ENCODE measurements around the gene POLA1. TPM values are rescaled to one million over a fixed set of nuclear protein-coding genes. Genes with fewer than 3 reads are reported as not detected.

Gene POLA1
- total and polyA plus RNA-seq, 4 donors = 8.8 to 30.8 (median 14.9) TPM

- Histone ChIP-seq H3K4me1 (ENCODE audit: control insufficient read depth, insufficient read depth, low read length) (no peaks in the 10 kb centered on the region), H3K9me3 (ENCODE audit: control insufficient read depth, insufficient read depth, low read length) (no peaks in the 10 kb centered on the region), H3K4me3 (ENCODE audit: low read depth, low read length) (no peak overlapping the region), H3K27ac (ENCODE audit: low read depth, low read length) (no peak overlapping the region), H3K36me3 (ENCODE audit: control insufficient read depth, insufficient read depth, low read length) (no peaks in the 10 kb centered on the region), H3K27me3 (ENCODE audit: control insufficient read depth, insufficient read depth, low read length) (peaks cover 6% of the 10 kb centered on the region)
- WGBS (ENCODE audit: insufficient coverage) = no CpG with 5 or more reads among the region's 4 CpGs
- DNase-seq (ENCODE audit: low read depth in 4 of 6, low spot score in 6 of 6) = peak in 2 of 6 donors; percentile 12 to 25
Measured at GRCh38 chrX:24877854-24878650, 184.3 kb downstream of the POLA1 start.

GRCh38 chrX:24879679-24880078 lies 186.0 kb downstream of the POLA1 start:
- Histone ChIP-seq H3K9me3 (ENCODE audit: control insufficient read depth, insufficient read depth, low read length) (no peaks in the 10 kb centered on the region), H3K27ac (ENCODE audit: low read depth, low read length) (no peak overlapping the region), H3K4me3 (ENCODE audit: low read depth, low read length) (no peak overlapping the region), H3K27me3 (ENCODE audit: control insufficient read depth, insufficient read depth, low read length) (peaks cover 8% of the 10 kb centered on the region), H3K4me1 (ENCODE audit: control insufficient read depth, insufficient read depth, low read length) (no peaks in the 10 kb centered on the region), H3K36me3 (ENCODE audit: control insufficient read depth, insufficient read depth, low read length) (no peaks in the 10 kb centered on the region)
- 56% methylated on average over 2 of the region's 2 CpGs for WGBS (ENCODE audit: insufficient coverage)
- DNase-seq (ENCODE audit: low read depth in 4 of 6, low spot score in 6 of 6) = no peak

GRCh38 chrX:24886916-24887315 lies 193.2 kb downstream of the POLA1 start:
- Histone ChIP-seq H3K4me1 (ENCODE audit: control insufficient read depth, insufficient read depth, low read length) (no peaks in the 10 kb centered on the region), H3K27ac (ENCODE audit: low read depth, low read length) (no peak overlapping the region), H3K9me3 (ENCODE audit: control insufficient read depth, insufficient read depth, low read length) (no peaks in the 10 kb centered on the region), H3K36me3 (ENCODE audit: control insufficient read depth, insufficient read depth, low read length) (no peaks in the 10 kb centered on the region), H3K4me3 (ENCODE audit: low read depth, low read length) (no peak overlapping the region), H3K27me3 (ENCODE audit: control insufficient read depth, insufficient read depth, low read length) (peaks cover 2% of the 10 kb centered on the region)
- no peak for DNase-seq (ENCODE audit: low read depth in 4 of 6, low spot score in 6 of 6)
- WGBS (ENCODE audit: insufficient coverage) = 90% methylated on average over 2 of the region's 4 CpGs

- H3K27ac ChIP-seq (ENCODE audit: low read depth, low read length) = no peak overlapping the region
- H3K9me3 ChIP-seq (ENCODE audit: control insufficient read depth, insufficient read depth, low read length) = no peaks in the 10 kb centered on the region
- no peaks in the 10 kb centered on the region for H3K36me3 ChIP-seq (ENCODE audit: control insufficient read depth, insufficient read depth, low read length)
- H3K4me1 ChIP-seq (ENCODE audit: control insufficient read depth, insufficient read depth, low read length) = no peaks in the 10 kb centered on the region
- DNase-seq (ENCODE audit: low read depth in 4 of 6, low spot score in 6 of 6) = no peak
- no peak overlapping the region for H3K4me3 ChIP-seq (ENCODE audit: low read depth, low read length)
- H3K27me3 ChIP-seq (ENCODE audit: control insufficient read depth, insufficient read depth, low read length) = no peaks in the 10 kb centered on the region
- WGBS (ENCODE audit: insufficient coverage) = no CpG with 5 or more reads among the region's 2 CpGs
Measured at GRCh38 chrX:24890677-24891076, 197.0 kb downstream of the POLA1 start.

- peaks cover 6% of the 10 kb centered on the region for H3K27me3 ChIP-seq (ENCODE audit: control insufficient read depth, insufficient read depth, low read length)
- peak in 1 of 6 donors; percentile 43 for DNase-seq (ENCODE audit: low read depth in 4 of 6, low spot score in 6 of 6)
Measured at GRCh38 chrX:24899391-24899790, 205.7 kb downstream of the POLA1 start.

GRCh38 chrX:24900234-24900633 lies 206.5 kb downstream of the POLA1 start:
- Histone ChIP-seq H3K36me3 (ENCODE audit: control insufficient read depth, insufficient read depth, low read length) (no peaks in the 10 kb centered on the region), H3K4me3 (ENCODE audit: low read depth, low read length) (no peak overlapping the region), H3K4me1 (ENCODE audit: control insufficient read depth, insufficient read depth, low read length) (no peaks in the 10 kb centered on the region), H3K9me3 (ENCODE audit: control insufficient read depth, insufficient read depth, low read length) (no peaks in the 10 kb centered on the region), H3K27me3 (ENCODE audit: control insufficient read depth, insufficient read depth, low read length) (peaks cover 6% of the 10 kb centered on the region), H3K27ac (ENCODE audit: low read depth, low read length) (no peak overlapping the region)
- DNase-seq (ENCODE audit: low read depth in 4 of 6, low spot score in 6 of 6) = no peak
- no CpG with 5 or more reads among the region's 1 CpG for WGBS (ENCODE audit: insufficient coverage)

More at GRCh38 chrX:24899391-24899790, 205.7 kb downstream of the POLA1 start:
- H3K27ac ChIP-seq (ENCODE audit: low read depth, low read length) = no peak overlapping the region
- 45% methylated on average over 2 of the region's 6 CpGs for WGBS (ENCODE audit: insufficient coverage)
- no peaks in the 10 kb centered on the region for H3K36me3 ChIP-seq (ENCODE audit: control insufficient read depth, insufficient read depth, low read length)
- H3K4me3 ChIP-seq (ENCODE audit: low read depth, low read length) = no peak overlapping the region
- no peaks in the 10 kb centered on the region for H3K4me1 ChIP-seq (ENCODE audit: control insufficient read depth, insufficient read depth, low read length)
- no peaks in the 10 kb centered on the region for H3K9me3 ChIP-seq (ENCODE audit: control insufficient read depth, insufficient read depth, low read length)

GRCh38 chrX:24902806-24903205 lies 209.1 kb downstream of the POLA1 start:
- no peaks in the 10 kb centered on the region for H3K36me3 ChIP-seq (ENCODE audit: control insufficient read depth, insufficient read depth, low read length)
- H3K4me1 ChIP-seq (ENCODE audit: control insufficient read depth, insufficient read depth, low read length) = no peaks in the 10 kb centered on the region
- H3K27me3 ChIP-seq (ENCODE audit: control insufficient read depth, insufficient read depth, low read length) = peaks cover 6% of the 10 kb centered on the region
- DNase-seq (ENCODE audit: low read depth in 4 of 6, low spot score in 6 of 6) = no peak
- WGBS (ENCODE audit: insufficient coverage) = 75% methylated on average over 4 of the region's 5 CpGs
- no peak overlapping the region for H3K27ac ChIP-seq (ENCODE audit: low read depth, low read length)
- H3K4me3 ChIP-seq (ENCODE audit: low read depth, low read length) = no peak overlapping the region
- H3K9me3 ChIP-seq (ENCODE audit: control insufficient read depth, insufficient read depth, low read length) = no peaks in the 10 kb centered on the region

- no peak overlapping the region for H3K4me3 ChIP-seq (ENCODE audit: low read depth, low read length)
- no peaks in the 10 kb centered on the region for H3K4me1 ChIP-seq (ENCODE audit: control insufficient read depth, insufficient read depth, low read length)
- no peaks in the 10 kb centered on the region for H3K9me3 ChIP-seq (ENCODE audit: control insufficient read depth, insufficient read depth, low read length)
- no peaks in the 10 kb centered on the region for H3K36me3 ChIP-seq (ENCODE audit: control insufficient read depth, insufficient read depth, low read length)
- no peaks in the 10 kb centered on the region for H3K27me3 ChIP-seq (ENCODE audit: control insufficient read depth, insufficient read depth, low read length)
- H3K27ac ChIP-seq (ENCODE audit: low read depth, low read length) = no peak overlapping the region
- WGBS (ENCODE audit: insufficient coverage) = 45% methylated on average over 2 of the region's 3 CpGs
- no peak for DNase-seq (ENCODE audit: low read depth in 4 of 6, low spot score in 6 of 6)
Measured at GRCh38 chrX:24918715-24919114, 225.0 kb downstream of the POLA1 start.

- no peak for DNase-seq (ENCODE audit: low read depth in 4 of 6, low spot score in 6 of 6)
- WGBS (ENCODE audit: insufficient coverage) = no CpG with 5 or more reads among the region's 3 CpGs
- Histone ChIP-seq H3K27ac (ENCODE audit: low read depth, low read length) (no peak overlapping the region), H3K27me3 (ENCODE audit: control insufficient read depth, insufficient read depth, low read length) (no peaks in the 10 kb centered on the region), H3K4me1 (ENCODE audit: control insufficient read depth, insufficient read depth, low read length) (no peaks in the 10 kb centered on the region), H3K36me3 (ENCODE audit: control insufficient read depth, insufficient read depth, low read length) (no peaks in the 10 kb centered on the region), H3K4me3 (ENCODE audit: low read depth, low read length) (no peak overlapping the region), H3K9me3 (ENCODE audit: control insufficient read depth, insufficient read depth, low read length) (no peaks in the 10 kb centered on the region)
Measured at GRCh38 chrX:24920769-24921168, 227.1 kb downstream of the POLA1 start.

GRCh38 chrX:24925430-24925829 lies 231.7 kb downstream of the POLA1 start:
- no CpG with 5 or more reads among the region's 2 CpGs for WGBS (ENCODE audit: insufficient coverage)

More at GRCh38 chrX:24925430-24925829, 231.7 kb downstream of the POLA1 start:
- H3K4me1 ChIP-seq (ENCODE audit: control insufficient read depth, insufficient read depth, low read length) = no peaks in the 10 kb centered on the region
- H3K27me3 ChIP-seq (ENCODE audit: control insufficient read depth, insufficient read depth, low read length) = no peaks in the 10 kb centered on the region
- H3K4me3 ChIP-seq (ENCODE audit: low read depth, low read length) = no peak overlapping the region
- DNase-seq (ENCODE audit: low read depth in 4 of 6, low spot score in 6 of 6) = no peak
- H3K36me3 ChIP-seq (ENCODE audit: control insufficient read depth, insufficient read depth, low read length) = no peaks in the 10 kb centered on the region
- H3K27ac ChIP-seq (ENCODE audit: low read depth, low read length) = no peak overlapping the region
- no peaks in the 10 kb centered on the region for H3K9me3 ChIP-seq (ENCODE audit: control insufficient read depth, insufficient read depth, low read length)

Data from spinal cord (tissue), 10 donors.